HUES64 (cell line): ENCODE data around the gene MRPL28.
A peak's percentile ranks its signal among the peaks of the same experiment; 100 is the strongest.
"Not testable (repeated sequence)": the region's sequence is repeated elsewhere in the genome, so short reads cannot be mapped to it uniquely, and the experiment has no call there.

ENCODE experiments used
- H3K27ac ChIP-seq: 2 replicates; pipeline ENCODE4 v1.7.0; 2013; ENCODE audit warnings: low read depth, low read length, inconsistent platforms
- H3K27me3 ChIP-seq: 2 replicates; pipeline ENCODE4 v1.6.1; 2013; ENCODE audit warnings: mild to moderate bottlenecking, low read length; ENCODE audit not compliant: insufficient read depth
- H3K36me3 ChIP-seq: 2 replicates; pipeline ENCODE4 v1.6.1; 2013; ENCODE audit warnings: mild to moderate bottlenecking, low read length; ENCODE audit not compliant: insufficient read depth
- H3K4me1 ChIP-seq: 2 replicates; pipeline ENCODE4 v1.6.1; 2013; ENCODE audit warnings: mild to moderate bottlenecking, low read length, moderate library complexity; ENCODE audit not compliant: insufficient read depth
- H3K4me3 ChIP-seq: 2 replicates; pipeline ENCODE4 v1.5.1; 2013; ENCODE audit warnings: mild to moderate bottlenecking, low read length, moderate library complexity
- H3K9ac ChIP-seq: 2 replicates; pipeline ENCODE4 v1.6.1; 2013; ENCODE audit warnings: mild to moderate bottlenecking, low read depth, low read length
- H3K9me3 ChIP-seq: 2 replicates; pipeline ENCODE4 v1.6.1; 2013; ENCODE audit warnings: low read depth, low read length; ENCODE audit not compliant: insufficient read depth
- WGBS: fragments of 150-250, 120-280 bp; methylation state at CpG from one replicate; pipeline ENCODE4 v1.1.7; 2013; ENCODE audit warnings: missing lambda C conversion rate; 5-methylcytosine and 5-hydroxymethylcytosine counted together

MRPL28 gene

GRCh38 chr16:331181-331814, 39.0 kb downstream of the MRPL28 start:
- not testable (repeated sequence) for H3K4me3 ChIP-seq, H3K36me3 ChIP-seq, H3K27me3 ChIP-seq, H3K4me1 ChIP-seq, H3K9ac ChIP-seq, H3K27ac ChIP-seq, H3K9me3 ChIP-seq
- WGBS, result 76% methylated on average over 6 of the region's 6 CpGs

- H3K36me3 ChIP-seq, result no peaks in the 10 kb centered on the region
- WGBS, result 87% methylated on average over 2 of the region's 2 CpGs
- H3K9me3 ChIP-seq, result no peaks in the 10 kb centered on the region
- peaks cover 7% of the 10 kb centered on the region; the same call in 1 of the 2 replicates for H3K4me1 ChIP-seq
- no peak overlapping the region for H3K4me3 ChIP-seq
- no peaks in the 10 kb centered on the region for H3K27me3 ChIP-seq
- H3K9ac ChIP-seq, result no peak overlapping the region
- no peak overlapping the region for H3K27ac ChIP-seq
These were observed 39.6 kb downstream of the MRPL28 start for GRCh38 chr16:330741-331140.

- Histone ChIP-seq H3K27me3 (no peaks in the 10 kb centered on the region), H3K9ac (no peak overlapping the region), H3K36me3 (no peaks in the 10 kb centered on the region), H3K4me1 (peaks cover 3% of the 10 kb centered on the region; the same call in 1 of the 2 replicates), H3K9me3 (no peaks in the 10 kb centered on the region), H3K4me3 (no peak overlapping the region), H3K27ac (no peak overlapping the region)
- 94% methylated on average over 28 of the region's 28 CpGs for WGBS
These were observed 44.8 kb downstream of the MRPL28 start for GRCh38 chr16:325375-326145.

GRCh38 chr16:324451-325334, 45.6 kb downstream of the MRPL28 start:
- Histone ChIP-seq H3K27me3 (no peaks in the 10 kb centered on the region), H3K4me3 (no peak overlapping the region), H3K36me3 (no peaks in the 10 kb centered on the region), H3K4me1 (peaks cover 3% of the 10 kb centered on the region; the same call in 1 of the 2 replicates), H3K9ac (peak overlapping the region; percentile 16; the same call in 1 of the 2 replicates), H3K27ac (0 out of 2 replicates have a peak overlapping the region, but pooled peaks have one; percentile 18), H3K9me3 (no peaks in the 10 kb centered on the region)
- WGBS, result 87% methylated on average over 55 of the region's 55 CpGs

GRCh38 chr16:324201-324450, 46.2 kb downstream of the MRPL28 start:
- no peaks in the 10 kb centered on the region for H3K9me3 ChIP-seq
- H3K9ac ChIP-seq, result no peak overlapping the region
- peaks cover 4% of the 10 kb centered on the region; the same call in 1 of the 2 replicates for H3K4me1 ChIP-seq
- 91% methylated on average over 17 of the region's 17 CpGs for WGBS
- H3K27me3 ChIP-seq, result no peaks in the 10 kb centered on the region
- no peak overlapping the region for H3K27ac ChIP-seq
- H3K36me3 ChIP-seq, result peaks cover 2% of the 10 kb centered on the region; the same call in 1 of the 2 replicates
- no peak overlapping the region for H3K4me3 ChIP-seq

- WGBS, result 96% methylated on average over 13 of the region's 13 CpGs
- H3K27ac ChIP-seq, result no peak overlapping the region
These were observed 47.7 kb downstream of the MRPL28 start for GRCh38 chr16:322476-323143.

GRCh38 chr16:321532-321931, 48.8 kb downstream of the MRPL28 start:
- 81% methylated on average over 8 of the region's 9 CpGs for WGBS
- no peaks in the 10 kb centered on the region for H3K9me3 ChIP-seq
- H3K27ac ChIP-seq, result no peak overlapping the region
- no peak overlapping the region for H3K4me3 ChIP-seq
- H3K36me3 ChIP-seq, result peaks cover 2% of the 10 kb centered on the region; the same call in 1 of the 2 replicates
- H3K4me1 ChIP-seq, result peaks cover 6% of the 10 kb centered on the region; the same call in 1 of the 2 replicates
- no peak overlapping the region for H3K9ac ChIP-seq
- H3K27me3 ChIP-seq, result no peaks in the 10 kb centered on the region

More at GRCh38 chr16:322476-323143, 47.7 kb downstream of the MRPL28 start:
- Histone ChIP-seq H3K36me3 (peaks cover 2% of the 10 kb centered on the region; the same call in 1 of the 2 replicates), H3K27me3 (no peaks in the 10 kb centered on the region), H3K4me3 (no peak overlapping the region), H3K4me1 (peaks cover 9% of the 10 kb centered on the region; the same call in 1 of the 2 replicates), H3K9me3 (no peaks in the 10 kb centered on the region), H3K9ac (no peak overlapping the region)

GRCh38 chr16:320206-320605, 50.1 kb downstream of the MRPL28 start:
- Histone ChIP-seq H3K36me3 (peaks cover 2% of the 10 kb centered on the region; the same call in 1 of the 2 replicates), H3K4me3 (no peak overlapping the region), H3K27ac (no peak overlapping the region), H3K4me1 (peaks cover 6% of the 10 kb centered on the region; the same call in 1 of the 2 replicates), H3K27me3 (no peaks in the 10 kb centered on the region), H3K9me3 (no peaks in the 10 kb centered on the region), H3K9ac (no peak overlapping the region)
- 92% methylated on average over 5 of the region's 5 CpGs for WGBS

GRCh38 chr16:318628-319027, 51.7 kb downstream of the MRPL28 start:
- H3K27ac ChIP-seq, result peak overlapping the region; percentile 65
- no peaks in the 10 kb centered on the region for H3K27me3 ChIP-seq
- peaks cover 6% of the 10 kb centered on the region; the same call in 1 of the 2 replicates for H3K4me1 ChIP-seq
- H3K9ac ChIP-seq, result no peak overlapping the region
- WGBS, result 69% methylated on average over 22 of the region's 22 CpGs
- H3K4me3 ChIP-seq, result no peak overlapping the region
- H3K9me3 ChIP-seq, result no peaks in the 10 kb centered on the region
- peaks cover 15% of the 10 kb centered on the region for H3K36me3 ChIP-seq

- H3K4me3 ChIP-seq, result no peak overlapping the region
- no peaks in the 10 kb centered on the region for H3K9me3 ChIP-seq
- peaks cover 6% of the 10 kb centered on the region; the same call in 1 of the 2 replicates for H3K4me1 ChIP-seq
- whole genome bisulfite sequencing, result 93% methylated on average over 5 of the region's 5 CpGs
- H3K36me3 ChIP-seq, result peaks cover 25% of the 10 kb centered on the region
- no peaks in the 10 kb centered on the region for H3K27me3 ChIP-seq
- no peak overlapping the region for H3K27ac ChIP-seq
- no peak overlapping the region for H3K9ac ChIP-seq
These were observed 52.8 kb downstream of the MRPL28 start for GRCh38 chr16:317583-317982.
